ENCODE results near the gene G0S2.

G0S2 gene

DNA sequence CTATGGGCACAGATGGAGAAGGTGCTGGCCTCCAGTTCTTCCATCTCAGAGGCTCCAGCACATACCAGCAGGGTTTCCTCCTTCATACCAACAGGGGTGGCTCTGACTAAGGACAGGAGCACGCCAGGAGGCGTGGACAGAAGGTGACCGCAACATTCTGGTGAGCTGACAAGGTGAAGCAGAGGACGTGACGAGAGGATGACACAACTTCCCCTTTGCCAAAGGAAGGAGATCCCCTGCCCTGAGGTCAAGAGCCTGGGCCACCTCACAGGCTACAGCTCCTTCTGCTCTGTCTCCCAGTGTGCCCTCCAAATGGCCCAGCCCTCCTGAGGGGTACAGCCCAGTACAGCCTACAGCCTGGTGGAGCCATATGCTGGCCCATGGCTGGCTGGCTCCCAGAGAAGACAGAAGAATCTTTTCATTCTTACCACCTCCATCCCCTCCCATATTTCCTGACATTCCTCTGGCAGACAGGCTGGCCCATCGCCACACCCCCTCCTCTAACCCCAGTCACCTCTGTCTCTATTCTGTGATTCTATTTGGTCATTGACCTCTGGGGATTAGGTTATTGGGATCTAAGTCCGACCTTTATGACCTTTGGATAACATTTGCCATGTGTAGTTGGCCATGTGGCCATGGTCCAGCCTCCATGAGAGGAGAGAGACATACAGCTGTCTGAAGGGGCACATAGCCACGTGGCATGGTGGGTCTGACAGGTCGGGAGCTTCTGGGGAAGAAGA, 17.9 kb upstream of the G0S2 start:
- no peak overlapping the region for H3K4me3 ChIP-seq (replicated peaks; ENCODE audit: insufficient read depth, low read length)
- DNase-seq (ENCODE audit: low read depth in 1 of 2, low spot score in 1 of 2), result peak; percentile 84 to 87
- H3K27ac ChIP-seq (replicated peaks), result peak overlapping the region; percentile 8; the same call in 1 of the 2 replicates
- TF ChIP-seq POLR2AphosphoS5 (IDR thresholded peaks at IDR 0.05; ENCODE audit: low read depth) (no peak), SPI1 (IDR thresholded peaks at IDR 0.05; ENCODE audit: borderline replicate concordance, low read depth) (no peak), GABPA (IDR thresholded peaks at IDR 0.05; ENCODE audit: low read depth) (no peak)
- TF ChIP-seq, protein P1, sequence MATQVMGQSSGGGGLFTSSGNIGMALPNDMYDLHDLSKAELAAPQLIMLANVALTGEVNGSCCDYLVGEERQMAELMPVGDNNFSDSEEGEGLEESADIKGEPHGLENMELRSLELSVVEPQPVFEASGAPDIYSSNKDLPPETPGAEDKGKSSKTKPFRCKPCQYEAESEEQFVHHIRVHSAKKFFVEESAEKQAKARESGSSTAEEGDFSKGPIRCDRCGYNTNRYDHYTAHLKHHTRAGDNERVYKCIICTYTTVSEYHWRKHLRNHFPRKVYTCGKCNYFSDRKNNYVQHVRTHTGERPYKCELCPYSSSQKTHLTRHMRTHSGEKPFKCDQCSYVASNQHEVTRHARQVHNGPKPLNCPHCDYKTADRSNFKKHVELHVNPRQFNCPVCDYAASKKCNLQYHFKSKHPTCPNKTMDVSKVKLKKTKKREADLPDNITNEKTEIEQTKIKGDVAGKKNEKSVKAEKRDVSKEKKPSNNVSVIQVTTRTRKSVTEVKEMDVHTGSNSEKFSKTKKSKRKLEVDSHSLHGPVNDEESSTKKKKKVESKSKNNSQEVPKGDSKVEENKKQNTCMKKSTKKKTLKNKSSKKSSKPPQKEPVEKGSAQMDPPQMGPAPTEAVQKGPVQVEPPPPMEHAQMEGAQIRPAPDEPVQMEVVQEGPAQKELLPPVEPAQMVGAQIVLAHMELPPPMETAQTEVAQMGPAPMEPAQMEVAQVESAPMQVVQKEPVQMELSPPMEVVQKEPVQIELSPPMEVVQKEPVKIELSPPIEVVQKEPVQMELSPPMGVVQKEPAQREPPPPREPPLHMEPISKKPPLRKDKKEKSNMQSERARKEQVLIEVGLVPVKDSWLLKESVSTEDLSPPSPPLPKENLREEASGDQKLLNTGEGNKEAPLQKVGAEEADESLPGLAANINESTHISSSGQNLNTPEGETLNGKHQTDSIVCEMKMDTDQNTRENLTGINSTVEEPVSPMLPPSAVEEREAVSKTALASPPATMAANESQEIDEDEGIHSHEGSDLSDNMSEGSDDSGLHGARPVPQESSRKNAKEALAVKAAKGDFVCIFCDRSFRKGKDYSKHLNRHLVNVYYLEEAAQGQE (IDR thresholded peaks at IDR 0.05; ENCODE audit: insufficient replicate concordance, low read depth), result no peak
- TF ChIP-seq, protein P2, sequence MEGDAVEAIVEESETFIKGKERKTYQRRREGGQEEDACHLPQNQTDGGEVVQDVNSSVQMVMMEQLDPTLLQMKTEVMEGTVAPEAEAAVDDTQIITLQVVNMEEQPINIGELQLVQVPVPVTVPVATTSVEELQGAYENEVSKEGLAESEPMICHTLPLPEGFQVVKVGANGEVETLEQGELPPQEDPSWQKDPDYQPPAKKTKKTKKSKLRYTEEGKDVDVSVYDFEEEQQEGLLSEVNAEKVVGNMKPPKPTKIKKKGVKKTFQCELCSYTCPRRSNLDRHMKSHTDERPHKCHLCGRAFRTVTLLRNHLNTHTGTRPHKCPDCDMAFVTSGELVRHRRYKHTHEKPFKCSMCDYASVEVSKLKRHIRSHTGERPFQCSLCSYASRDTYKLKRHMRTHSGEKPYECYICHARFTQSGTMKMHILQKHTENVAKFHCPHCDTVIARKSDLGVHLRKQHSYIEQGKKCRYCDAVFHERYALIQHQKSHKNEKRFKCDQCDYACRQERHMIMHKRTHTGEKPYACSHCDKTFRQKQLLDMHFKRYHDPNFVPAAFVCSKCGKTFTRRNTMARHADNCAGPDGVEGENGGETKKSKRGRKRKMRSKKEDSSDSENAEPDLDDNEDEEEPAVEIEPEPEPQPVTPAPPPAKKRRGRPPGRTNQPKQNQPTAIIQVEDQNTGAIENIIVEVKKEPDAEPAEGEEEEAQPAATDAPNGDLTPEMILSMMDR (IDR thresholded peaks at IDR 0.05; ENCODE audit: insufficient read depth, low read length), result no peak
- H3K27me3 ChIP-seq (ENCODE audit: insufficient read depth, poor library complexity, severe bottlenecking), result no peaks in the 10 kb centered on the region

DNA sequence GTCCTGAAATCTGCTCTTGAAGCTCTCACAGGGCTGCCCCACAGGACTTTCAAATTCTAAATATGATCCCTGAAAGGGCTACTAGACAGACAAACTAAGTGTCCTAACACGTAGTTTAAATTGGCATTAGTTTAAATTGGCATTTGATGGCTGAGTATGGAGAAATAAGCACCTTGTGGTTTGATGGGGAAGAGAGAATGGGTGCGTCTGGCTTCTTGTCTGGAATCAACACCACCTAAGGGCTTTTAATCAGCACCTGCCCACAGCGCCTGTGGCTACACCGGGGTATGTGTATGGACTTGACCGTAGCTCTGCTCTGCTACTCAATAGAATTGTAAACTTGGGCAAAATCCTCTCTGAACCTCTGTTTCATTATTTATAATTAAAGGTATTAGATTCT, 17.3 kb upstream of the G0S2 start:
- Histone ChIP-seq H3K27me3 (ENCODE audit: insufficient read depth, poor library complexity, severe bottlenecking) (no peaks in the 10 kb centered on the region), H3K27ac (replicated peaks) (no peak overlapping the region), H3K4me3 (replicated peaks; ENCODE audit: insufficient read depth, low read length) (no peak overlapping the region)
- no peak for DNase-seq (ENCODE audit: low read depth in 1 of 2, low spot score in 1 of 2)
- TF ChIP-seq GABPA (IDR thresholded peaks at IDR 0.05; ENCODE audit: low read depth), result no peak
- no peak for TF ChIP-seq SPI1 (IDR thresholded peaks at IDR 0.05; ENCODE audit: borderline replicate concordance, low read depth)
- TF ChIP-seq, protein P1 (IDR thresholded peaks at IDR 0.05; ENCODE audit: insufficient replicate concordance, low read depth), result no peak
- TF ChIP-seq POLR2AphosphoS5 (IDR thresholded peaks at IDR 0.05; ENCODE audit: low read depth), result no peak
- TF ChIP-seq, protein P2 (IDR thresholded peaks at IDR 0.05; ENCODE audit: insufficient read depth, low read length), result no peak

DNA sequence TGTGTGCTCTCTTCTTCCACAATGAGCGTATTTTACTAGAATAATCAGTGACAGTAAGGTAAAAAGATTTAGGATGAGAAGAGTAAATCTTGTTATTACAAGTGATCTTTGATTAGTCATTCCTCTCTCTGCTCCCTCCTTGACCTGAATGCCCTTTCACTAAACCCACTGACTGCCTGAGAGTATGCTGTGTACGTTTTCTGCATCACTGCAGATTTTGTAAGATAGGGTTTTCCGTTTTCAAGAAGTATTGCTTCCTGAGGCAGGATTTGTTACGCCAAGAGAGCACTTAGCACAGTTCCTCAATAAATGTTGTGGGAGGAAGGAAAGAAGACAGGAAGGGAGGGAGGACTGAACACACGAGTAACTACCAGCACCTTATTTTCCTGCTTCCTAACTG, 15.3 kb upstream of the G0S2 start:
- TF ChIP-seq SPI1 (IDR thresholded peaks at IDR 0.05; ENCODE audit: borderline replicate concordance, low read depth) (peak; percentile 76), POLR2AphosphoS5 (IDR thresholded peaks at IDR 0.05; ENCODE audit: low read depth) (peak; percentile 90), GABPA (IDR thresholded peaks at IDR 0.05; ENCODE audit: low read depth) (peak; percentile 49)
- TF ChIP-seq, protein P2 (IDR thresholded peaks at IDR 0.05; ENCODE audit: insufficient read depth, low read length), result no peak
- Histone ChIP-seq H3K27me3 (ENCODE audit: insufficient read depth, poor library complexity, severe bottlenecking) (no peaks in the 10 kb centered on the region), H3K27ac (replicated peaks) (no peak overlapping the region; the same call in 1 of the 2 replicates), H3K4me3 (replicated peaks; ENCODE audit: insufficient read depth, low read length) (no peak overlapping the region)
- DNase-seq (ENCODE audit: low read depth in 1 of 2, low spot score in 1 of 2), result peak; percentile 60 to 74

Measured in HL-60 (cell line).